Stimulated activated CD8-positive, alpha-beta memory T cell treated with anti-CD3 and anti-CD28 coated beads, Interleukin-15, amount 100 ng/mL, for 24 hours (primary cell): ENCODE results near the gene NTN1.
"Not testable (repeated sequence)": the region's sequence is repeated elsewhere in the genome, so short reads cannot be mapped to it uniquely, and the experiment has no call there.

Experiments used
- DNase-seq: peaks from one replicate; pipeline ENCODE4 v3.0.0-alpha.2; 2020; ENCODE audit warnings: low read depth

The NTN1 gene

DNA sequence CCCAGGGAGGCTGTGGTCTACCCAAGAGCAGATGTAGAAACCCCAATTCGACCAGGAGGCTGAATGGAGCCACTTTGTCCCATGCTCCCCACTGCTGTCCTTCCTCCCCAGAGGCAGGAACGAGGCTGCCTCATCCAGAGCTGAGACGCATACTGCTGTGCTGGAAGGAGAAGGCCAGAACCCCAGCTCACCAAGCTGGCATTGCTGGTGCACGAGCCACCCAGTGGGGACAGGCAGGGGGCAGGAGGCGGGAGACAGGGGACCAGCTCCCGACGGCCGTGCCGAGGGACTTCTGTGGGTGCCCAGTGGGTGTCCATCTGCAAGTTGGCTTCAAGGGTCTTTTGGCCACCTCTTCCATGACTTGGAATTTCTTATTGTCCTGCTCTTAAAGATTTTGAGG lies 66.6 kb downstream of the NTN1 start:
- DNase-seq, result no peak

GRCh38 chr17:9090641-9091096 lies 69.4 kb downstream of the NTN1 start:
- DNase-seq, result no peak

- DNase-seq, result no peak
Observed at GRCh38 chr17:9094193-9094592, 72.9 kb downstream of the NTN1 start.

GRCh38 chr17:9095390-9095789 lies 74.1 kb downstream of the NTN1 start:
- DNase-seq, result no peak

GRCh38 chr17:9098242-9098825 lies 77.0 kb downstream of the NTN1 start:
- DNase-seq, result no peak

DNA sequence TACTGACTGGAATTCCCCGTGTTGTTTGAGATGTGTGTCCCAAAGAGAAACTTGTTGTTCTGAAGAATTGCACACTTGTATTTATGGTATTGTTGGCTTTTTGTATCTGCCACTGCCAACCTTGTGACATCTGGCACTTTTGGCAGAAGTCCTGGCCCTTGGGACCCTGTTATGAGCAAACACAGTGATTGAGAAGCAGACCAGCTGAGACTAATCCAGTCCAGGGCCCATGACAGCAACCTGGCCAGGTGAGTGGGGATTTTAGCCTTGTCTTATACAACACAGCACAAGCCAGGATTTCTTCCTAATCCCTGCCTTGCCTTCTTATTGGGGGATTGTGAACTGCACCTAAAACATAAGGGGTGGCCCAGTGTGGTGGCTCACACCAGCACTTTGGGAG lies 80.0 kb downstream of the NTN1 start:
- DNase-seq, result no peak

DNA sequence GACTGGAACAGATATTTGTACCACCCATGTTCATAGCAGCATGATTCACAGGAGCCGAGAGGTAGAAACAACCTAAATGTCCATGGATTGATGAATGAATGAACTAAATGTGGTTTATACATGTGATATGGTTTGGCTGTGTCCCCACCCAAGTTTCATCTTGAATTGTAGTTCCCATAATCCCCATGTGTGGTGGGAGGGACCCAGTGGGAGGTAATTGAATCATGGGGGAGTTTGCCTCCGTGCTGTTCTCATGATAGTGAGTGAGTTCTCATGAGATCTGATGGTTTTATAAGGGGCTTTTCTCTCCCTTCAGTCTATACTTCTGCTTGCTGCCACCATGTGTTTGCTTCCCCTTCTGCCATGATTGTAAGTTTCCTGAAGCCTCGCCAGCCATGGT lies 81.9 kb downstream of the NTN1 start:
- not testable (repeated sequence) for DNase-seq

- DNase-seq, result no peak
Observed at GRCh38 chr17:9104370-9105041, 83.2 kb downstream of the NTN1 start.

- DNase-seq, result no peak
Observed at GRCh38 chr17:9105068-9105868, 84.0 kb downstream of the NTN1 start.

DNA sequence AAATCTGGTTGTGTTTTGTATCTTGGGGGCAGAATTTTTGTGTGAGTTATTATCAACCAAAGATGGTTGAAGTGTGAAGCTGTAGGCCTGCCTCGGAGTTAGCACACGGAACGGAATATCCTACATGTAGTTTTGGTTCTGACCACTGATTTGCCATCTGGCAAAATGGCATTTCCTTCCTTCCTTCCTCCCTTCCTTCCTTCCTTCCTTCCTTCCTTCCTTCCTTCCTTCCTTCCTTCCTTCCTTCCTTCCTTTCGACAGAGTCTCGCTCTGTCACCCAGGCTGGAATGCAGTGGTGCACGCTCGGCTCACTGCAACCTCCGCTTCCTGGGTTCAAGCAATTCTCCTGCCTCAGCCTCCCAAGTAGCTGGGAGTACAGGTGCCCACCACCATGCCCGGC lies 85.0 kb downstream of the NTN1 start:
- not testable (repeated sequence) for DNase-seq

DNA sequence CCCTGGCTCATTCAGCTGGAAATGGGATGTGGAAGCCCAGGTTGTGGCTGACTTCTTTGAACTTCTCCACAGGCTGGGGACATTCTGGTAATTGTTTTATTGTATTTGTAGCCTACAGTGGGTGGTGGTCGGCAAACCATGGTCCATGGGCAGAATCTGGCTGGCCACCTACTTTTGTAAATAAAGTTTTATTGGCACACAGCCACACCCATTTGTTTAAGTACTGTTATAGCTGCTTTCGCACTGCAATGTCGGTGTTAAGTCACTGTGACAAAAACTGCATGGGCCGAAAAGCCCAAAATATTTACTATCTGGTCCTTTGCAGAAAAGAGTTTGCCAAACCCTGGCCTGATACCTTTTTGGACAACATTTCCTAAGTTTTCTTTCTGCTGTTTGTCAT lies 86.2 kb downstream of the NTN1 start:
- DNase-seq, result no peak

GRCh38 chr17:9108146-9108545 lies 86.8 kb downstream of the NTN1 start:
- no peak for DNase-seq

- DNase-seq, result no peak
Observed at GRCh38 chr17:9109933-9110332, 88.6 kb downstream of the NTN1 start.

GRCh38 chr17:9110501-9110900 lies 89.2 kb downstream of the NTN1 start:
- DNase-seq, result no peak

GRCh38 chr17:9115214-9116191 lies 94.2 kb downstream of the NTN1 start:
- no peak for DNase-seq

- no peak for DNase-seq
Observed at GRCh38 chr17:9116311-9116835, 95.1 kb downstream of the NTN1 start.

GRCh38 chr17:9116861-9117568 lies 95.7 kb downstream of the NTN1 start:
- no peak for DNase-seq

- no peak for DNase-seq
Observed at GRCh38 chr17:9120471-9120870, 99.2 kb downstream of the NTN1 start.

DNA sequence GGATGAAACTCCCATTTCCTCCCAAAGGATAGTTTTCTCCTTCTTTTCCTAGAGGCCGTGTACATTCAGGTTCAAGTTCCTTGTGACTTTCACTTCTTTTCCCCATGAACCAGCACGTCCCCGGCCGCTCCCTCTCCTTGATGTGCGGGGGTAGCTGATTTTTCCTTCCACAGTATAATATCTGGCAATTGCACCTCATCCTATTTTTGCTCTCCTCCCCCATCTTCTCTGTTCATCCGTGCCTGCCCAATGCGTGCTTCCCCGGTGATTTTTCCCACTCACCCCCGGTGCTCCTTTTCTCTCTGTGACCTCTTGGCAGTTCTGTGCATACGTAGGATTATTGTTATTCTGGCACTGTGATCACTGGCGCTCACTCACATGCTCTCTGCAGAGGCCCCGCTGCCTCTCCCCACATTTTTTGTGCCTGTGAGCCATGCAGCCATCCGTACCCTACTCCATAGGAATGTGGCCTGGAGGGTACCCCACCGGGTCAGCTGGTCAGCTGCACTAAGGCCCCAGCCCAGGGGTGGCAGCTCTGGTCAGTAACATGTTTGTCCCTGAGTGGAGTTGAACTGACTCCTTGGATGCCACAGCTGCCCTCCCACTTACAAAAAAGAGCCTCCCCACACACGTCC lies 100.0 kb downstream of the NTN1 start:
- DNase-seq, result no peak
